Measurements from ENCODE around the gene KIFC3.

The KIFC3 gene

DNA sequence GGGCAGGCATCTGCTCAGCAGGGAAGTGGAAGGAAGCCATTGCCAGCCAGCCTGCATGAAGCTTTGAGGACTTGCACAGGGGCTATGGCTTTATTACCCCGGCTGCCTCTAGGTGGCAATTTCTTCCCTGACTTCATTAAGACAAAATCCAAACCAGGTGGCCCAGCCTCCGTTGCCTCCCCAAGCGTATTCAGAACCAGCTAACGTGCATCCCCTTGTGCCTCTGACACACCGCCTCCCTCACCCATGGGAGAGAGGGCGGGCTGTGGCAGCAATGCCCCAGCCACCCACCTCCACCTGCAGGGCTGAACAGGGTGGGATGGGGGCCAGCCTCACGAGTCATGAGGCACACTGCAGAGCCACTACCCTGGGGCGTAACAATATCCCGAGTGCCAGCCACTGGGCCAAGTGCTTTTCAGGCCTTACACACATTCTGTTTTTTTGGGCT lies 6.8 kb downstream of the KIFC3 start (continued):
- no peak for TF ChIP-seq ZNF354C (tag by site-specific recombination; IDR thresholded peaks at IDR 0.05; ENCODE audit: borderline replicate concordance, low read depth)
- TF ChIP-seq TSHZ1 (tag by site-specific recombination; IDR thresholded peaks at IDR 0.05; ENCODE audit: borderline replicate concordance), result no peak
- TF ChIP-seq ZNF311 (tag by site-specific recombination; IDR thresholded peaks at IDR 0.05; ENCODE audit: borderline replicate concordance), result no peak
- no peak for TF ChIP-seq ZNF639 (tag by site-specific recombination; IDR thresholded peaks at IDR 0.05)
- TF ChIP-seq KLF17 (tag by site-specific recombination; IDR thresholded peaks at IDR 0.05), result no peak
- TF ChIP-seq ZNF10 (tag by site-specific recombination; IDR thresholded peaks at IDR 0.05), result no peak
- TF ChIP-seq PRDM6 (tag by site-specific recombination; IDR thresholded peaks at IDR 0.05), result no peak
- no peak for TF ChIP-seq ZNF169 (tag by site-specific recombination; IDR thresholded peaks at IDR 0.05)
- no peak for TF ChIP-seq GLIS2 (tag by site-specific recombination; IDR thresholded peaks at IDR 0.05)
- TF ChIP-seq ZNF701 (tag by site-specific recombination; IDR thresholded peaks at IDR 0.05), result no peak
- peak; percentile 79 for TF ChIP-seq KLF1 (tag by site-specific recombination; IDR thresholded peaks at IDR 0.05)
- no peak for TF ChIP-seq ZNF202 (tag by site-specific recombination; IDR thresholded peaks at IDR 0.05; ENCODE audit: borderline replicate concordance)
- 0 out of 2 replicates have a peak, but pooled peaks have one; percentile 13 for TF ChIP-seq ZNF449 (tag by site-specific recombination; IDR thresholded peaks at IDR 0.05)
- no peak for TF ChIP-seq ZNF677 (tag by site-specific recombination; IDR thresholded peaks at IDR 0.05)
- TF ChIP-seq, protein P1, sequence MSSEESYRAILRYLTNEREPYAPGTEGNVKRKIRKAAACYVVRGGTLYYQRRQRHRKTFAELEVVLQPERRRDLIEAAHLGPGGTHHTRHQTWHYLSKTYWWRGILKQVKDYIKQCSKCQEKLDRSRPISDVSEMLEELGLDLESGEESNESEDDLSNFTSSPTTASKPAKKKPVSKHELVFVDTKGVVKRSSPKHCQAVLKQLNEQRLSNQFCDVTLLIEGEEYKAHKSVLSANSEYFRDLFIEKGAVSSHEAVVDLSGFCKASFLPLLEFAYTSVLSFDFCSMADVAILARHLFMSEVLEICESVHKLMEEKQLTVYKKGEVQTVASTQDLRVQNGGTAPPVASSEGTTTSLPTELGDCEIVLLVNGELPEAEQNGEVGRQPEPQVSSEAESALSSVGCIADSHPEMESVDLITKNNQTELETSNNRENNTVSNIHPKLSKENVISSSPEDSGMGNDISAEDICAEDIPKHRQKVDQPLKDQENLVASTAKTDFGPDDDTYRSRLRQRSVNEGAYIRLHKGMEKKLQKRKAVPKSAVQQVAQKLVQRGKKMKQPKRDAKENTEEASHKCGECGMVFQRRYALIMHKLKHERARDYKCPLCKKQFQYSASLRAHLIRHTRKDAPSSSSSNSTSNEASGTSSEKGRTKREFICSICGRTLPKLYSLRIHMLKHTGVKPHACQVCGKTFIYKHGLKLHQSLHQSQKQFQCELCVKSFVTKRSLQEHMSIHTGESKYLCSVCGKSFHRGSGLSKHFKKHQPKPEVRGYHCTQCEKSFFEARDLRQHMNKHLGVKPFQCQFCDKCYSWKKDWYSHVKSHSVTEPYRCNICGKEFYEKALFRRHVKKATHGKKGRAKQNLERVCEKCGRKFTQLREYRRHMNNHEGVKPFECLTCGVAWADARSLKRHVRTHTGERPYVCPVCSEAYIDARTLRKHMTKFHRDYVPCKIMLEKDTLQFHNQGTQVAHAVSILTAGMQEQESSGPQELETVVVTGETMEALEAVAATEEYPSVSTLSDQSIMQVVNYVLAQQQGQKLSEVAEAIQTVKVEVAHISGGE (tag by site-specific recombination; conservative IDR thresholded peaks at IDR 0.05; ENCODE audit: low read depth), result no peak
- TF ChIP-seq ZBTB20 (tag by site-specific recombination; IDR thresholded peaks at IDR 0.05), result no peak
- TF ChIP-seq MZF1 (tag by site-specific recombination; IDR thresholded peaks at IDR 0.05; ENCODE audit: borderline replicate concordance), result no peak
- no peak for TF ChIP-seq ZNF324 (tag by site-specific recombination; IDR thresholded peaks at IDR 0.05)
- TF ChIP-seq ZBTB1 (tag by site-specific recombination; IDR thresholded peaks at IDR 0.05), result no peak
